Measurements from ENCODE around the gene LRRC4C. TPM values are rescaled to one million over a fixed set of nuclear protein-coding genes. Genes with fewer than 3 reads are reported as not detected.

The LRRC4C gene
- total RNA-seq, 2 donors from 2014 or later, result 2.7 to 2.8 TPM

DNA sequence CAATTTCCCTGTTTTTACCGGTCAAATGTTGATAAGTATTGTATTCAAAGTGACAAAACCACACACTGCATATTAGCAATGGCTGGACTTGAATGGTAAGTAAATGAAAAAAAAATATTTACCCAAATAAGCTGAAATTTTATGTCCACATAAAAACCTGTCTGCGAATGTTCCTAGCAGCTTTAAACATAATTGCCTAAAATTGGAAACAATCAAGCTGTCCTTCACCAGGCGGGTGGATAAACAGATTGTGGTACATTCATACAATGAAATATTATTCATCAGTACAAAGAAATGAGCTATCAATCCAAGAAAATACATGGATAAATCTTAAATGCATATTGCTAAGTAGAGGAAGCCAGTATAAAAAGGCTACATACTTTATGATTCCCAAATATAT lies 1067.8 kb downstream of the LRRC4C start:
- H3K27me3 ChIP-seq, result no peaks in the 10 kb centered on the region
- no peaks in the 10 kb centered on the region for H3K36me3 ChIP-seq
- no peaks in the 10 kb centered on the region for H3K4me1 ChIP-seq
- H3K4me3 ChIP-seq, result no peak overlapping the region
- TF ChIP-seq CTCF (IDR thresholded peaks at IDR 0.05), result no peak
- H3K9me3 ChIP-seq, result no peaks in the 10 kb centered on the region
- no peak overlapping the region for H3K27ac ChIP-seq
- DNase-seq (ENCODE audit: low spot score), result no peak

- Histone ChIP-seq H3K27me3 (no peaks in the 10 kb centered on the region), H3K4me1 (no peaks in the 10 kb centered on the region), H3K9me3 (no peaks in the 10 kb centered on the region), H3K27ac (no peak overlapping the region), H3K4me3 (no peak overlapping the region), H3K36me3 (no peaks in the 10 kb centered on the region)
- TF ChIP-seq CTCF (IDR thresholded peaks at IDR 0.05), result no peak
- no peak for DNase-seq (ENCODE audit: low spot score)
Measured at GRCh38 chr11:40388097-40388818, 1071.2 kb downstream of the LRRC4C start.

DNA sequence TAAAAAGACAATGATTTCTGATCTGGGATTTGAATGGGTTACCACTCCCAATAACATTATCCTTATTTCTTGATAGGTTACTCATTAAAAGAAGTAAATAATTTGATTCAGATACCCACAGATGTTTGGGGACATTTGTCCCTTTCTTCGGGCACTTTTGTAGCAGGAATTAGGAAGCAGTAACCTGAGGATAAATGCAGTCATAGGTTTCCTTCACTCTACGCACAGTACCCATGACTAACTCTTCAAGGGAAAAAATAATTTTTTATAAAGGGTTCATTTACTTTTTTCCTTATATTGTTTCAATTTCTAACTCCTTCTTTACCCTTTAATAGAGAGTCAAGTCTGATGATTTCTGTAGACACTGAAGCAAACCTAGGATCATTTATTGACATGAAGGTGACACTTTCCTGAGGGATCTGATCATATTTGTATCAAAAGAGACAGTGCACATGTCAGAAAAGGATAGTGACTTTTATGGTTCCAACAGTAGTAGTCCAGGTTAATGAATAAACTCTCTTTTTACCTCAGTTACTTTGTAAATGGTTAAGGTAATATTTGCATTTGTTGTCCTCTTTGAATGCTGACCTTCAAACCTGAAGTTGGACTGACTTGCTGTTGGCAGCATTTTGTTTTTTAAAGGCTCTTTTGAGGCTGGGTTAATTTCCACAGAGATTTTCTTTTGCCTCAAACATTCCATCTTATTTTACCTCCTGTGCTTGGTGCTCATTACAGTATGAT lies 1072.0 kb downstream of the LRRC4C start:
- no peak for TF ChIP-seq CTCF (IDR thresholded peaks at IDR 0.05)
- H3K9me3 ChIP-seq, result no peaks in the 10 kb centered on the region
- H3K27ac ChIP-seq, result no peak overlapping the region
- no peak overlapping the region for H3K4me3 ChIP-seq
- no peaks in the 10 kb centered on the region for H3K36me3 ChIP-seq
- DNase-seq (ENCODE audit: low spot score), result no peak
- no peaks in the 10 kb centered on the region for H3K4me1 ChIP-seq
- H3K27me3 ChIP-seq, result no peaks in the 10 kb centered on the region

DNA sequence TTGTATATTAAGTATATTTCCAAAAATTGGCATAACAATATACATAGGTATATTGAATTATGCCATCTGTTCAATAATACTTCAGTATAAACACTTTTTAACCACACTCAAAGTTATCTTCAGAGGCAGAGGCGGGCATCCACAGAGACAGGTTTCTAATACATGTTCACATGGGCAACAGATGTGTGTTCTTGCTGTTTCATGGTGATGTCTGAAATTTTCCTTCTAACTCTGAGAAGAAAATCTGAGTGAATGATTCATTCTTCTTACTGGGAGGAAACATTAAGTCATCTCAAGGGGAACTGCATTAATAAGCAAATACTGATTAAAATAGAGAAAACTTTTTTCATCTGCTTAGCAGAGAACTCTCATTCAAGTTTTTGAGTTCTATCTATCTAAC lies 1074.5 kb downstream of the LRRC4C start:
- DNase-seq (ENCODE audit: low spot score), result no peak
- Histone ChIP-seq H3K27me3 (no peaks in the 10 kb centered on the region), H3K27ac (no peak overlapping the region), H3K9me3 (no peaks in the 10 kb centered on the region), H3K4me3 (no peak overlapping the region), H3K36me3 (no peaks in the 10 kb centered on the region), H3K4me1 (no peaks in the 10 kb centered on the region)
- no peak for TF ChIP-seq CTCF (IDR thresholded peaks at IDR 0.05)

- DNase-seq (ENCODE audit: low spot score), result no peak
- H3K27ac ChIP-seq, result no peak overlapping the region
- no peaks in the 10 kb centered on the region for H3K27me3 ChIP-seq
- no peak for TF ChIP-seq CTCF (IDR thresholded peaks at IDR 0.05)
- H3K4me1 ChIP-seq, result no peaks in the 10 kb centered on the region
- H3K36me3 ChIP-seq, result no peaks in the 10 kb centered on the region
- no peak overlapping the region for H3K4me3 ChIP-seq
- no peaks in the 10 kb centered on the region for H3K9me3 ChIP-seq
Measured at GRCh38 chr11:40381481-40381880, 1078.0 kb downstream of the LRRC4C start.

Data from right atrium auricular region (tissue), 2 donors.